Brain pericyte (primary cell): ENCODE results near the gene PCSK2.

ENCODE experiments used
- DNase-seq: peaks from one replicate; pipeline ENCODE4 v3.0.0-alpha.2; 2012; ENCODE audit warnings: low read depth, low spot score

Gene PCSK2

DNA sequence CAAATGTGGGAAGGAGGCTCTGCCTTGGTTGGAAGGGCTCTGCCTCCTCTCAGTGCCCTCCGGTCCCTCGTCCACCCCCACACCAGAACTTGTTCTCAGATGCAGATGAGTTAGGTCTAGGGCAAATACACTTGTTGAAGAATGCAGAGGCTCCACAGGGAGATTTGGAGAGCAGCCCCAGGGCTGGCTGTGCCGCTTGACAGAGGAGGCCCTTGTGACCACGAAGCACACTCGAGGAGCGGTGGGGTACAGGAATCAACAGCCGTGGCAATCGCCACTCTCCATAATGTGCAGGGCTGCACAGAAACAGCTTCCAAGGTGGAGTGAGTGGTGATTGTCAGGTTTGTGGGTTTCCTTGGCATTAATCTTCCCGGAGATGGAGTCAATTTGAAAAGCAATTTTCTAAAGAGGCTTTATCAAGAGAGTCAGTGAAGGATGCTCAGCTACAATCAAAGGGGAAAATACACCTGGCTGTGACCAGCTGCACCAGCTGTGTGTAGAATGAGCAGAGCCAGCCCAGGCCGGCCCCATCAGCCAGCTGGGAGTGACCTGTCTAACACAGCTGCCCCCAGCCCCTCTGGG lies 244.9 kb downstream of the PCSK2 start:
- no peak for DNase-seq

DNA sequence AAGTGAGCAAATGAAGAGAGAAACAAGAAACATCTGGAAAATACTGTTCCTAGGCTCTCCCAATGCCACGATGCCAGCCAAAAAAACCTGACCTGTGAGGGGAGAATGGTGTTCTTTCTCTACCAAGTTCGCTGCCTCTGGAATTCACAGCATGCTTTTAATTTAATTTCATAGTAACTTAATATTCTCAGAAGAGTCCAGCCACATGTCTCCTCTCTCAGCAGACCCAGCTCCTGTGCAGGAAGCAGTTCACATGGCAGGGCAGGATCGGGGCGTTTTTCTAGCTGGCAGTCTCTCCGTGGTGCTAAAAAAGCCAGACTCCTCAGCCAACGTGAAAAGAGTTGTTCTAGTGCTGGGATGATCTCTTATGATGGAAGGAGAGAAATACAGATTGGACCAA lies 246.8 kb downstream of the PCSK2 start:
- DNase-seq, result no peak

DNA sequence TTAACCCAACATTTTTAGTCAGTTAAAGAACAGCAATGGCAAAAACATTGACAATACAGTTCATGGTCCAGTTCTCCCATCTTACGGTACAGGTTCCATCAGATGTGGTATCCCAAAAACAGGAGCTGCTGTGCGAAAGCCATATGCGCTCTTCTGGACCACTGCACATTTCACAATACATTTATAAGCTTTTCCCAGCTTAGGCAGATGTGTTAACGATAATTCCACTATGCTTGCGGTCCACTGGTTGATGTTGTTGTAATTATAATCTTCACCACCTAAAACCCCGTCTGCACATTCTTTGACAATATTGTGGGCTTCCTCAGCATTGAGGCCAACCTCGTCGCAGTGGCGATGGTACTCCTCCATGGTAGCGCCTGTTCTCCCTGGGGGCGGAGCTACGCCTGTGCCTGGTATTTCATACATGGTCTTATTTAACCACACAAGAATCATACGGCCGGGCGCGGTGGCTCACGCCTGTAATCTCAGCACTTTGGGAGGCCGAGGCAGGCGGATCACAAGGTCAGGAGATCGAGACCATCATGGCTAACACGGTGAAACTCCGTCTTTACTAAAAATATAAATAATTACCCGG lies 252.3 kb downstream of the PCSK2 start:
- DNase-seq, result no peak

DNA sequence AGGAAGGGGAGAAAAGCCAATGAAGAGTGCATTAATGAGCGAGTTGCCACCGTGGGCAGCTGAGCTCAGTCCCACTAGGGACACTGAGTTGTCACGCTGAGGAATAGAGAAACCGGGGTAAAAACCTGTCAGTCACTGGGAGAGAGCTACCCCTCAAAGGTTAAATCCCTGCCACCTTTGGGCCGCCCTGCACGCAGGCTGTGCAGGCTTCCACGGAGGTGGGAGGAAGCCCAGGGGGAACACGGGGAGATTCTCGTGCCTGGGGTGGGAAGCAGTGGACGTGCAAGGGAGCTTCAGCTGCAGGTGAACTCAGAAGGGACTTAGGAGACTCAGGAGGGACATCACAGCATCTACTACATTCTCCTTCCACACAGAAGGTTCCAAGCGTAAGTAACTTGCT lies 253.9 kb downstream of the PCSK2 start:
- DNase-seq, result no peak

DNA sequence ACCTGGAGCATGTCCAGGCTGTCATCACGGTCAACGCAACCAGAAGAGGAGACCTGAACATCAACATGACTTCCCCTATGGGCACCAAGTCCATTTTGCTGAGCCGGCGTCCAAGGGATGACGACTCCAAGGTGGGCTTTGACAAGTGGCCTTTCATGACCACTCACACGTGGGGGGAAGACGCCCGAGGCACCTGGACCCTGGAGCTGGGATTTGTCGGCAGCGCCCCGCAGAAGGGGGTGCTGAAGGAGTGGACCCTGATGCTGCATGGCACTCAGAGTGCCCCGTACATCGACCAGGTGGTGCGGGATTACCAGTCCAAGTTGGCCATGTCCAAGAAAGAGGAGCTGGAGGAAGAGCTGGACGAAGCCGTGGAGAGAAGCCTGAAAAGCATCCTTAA lies 254.8 kb downstream of the PCSK2 start:
- no peak for DNase-seq

DNA sequence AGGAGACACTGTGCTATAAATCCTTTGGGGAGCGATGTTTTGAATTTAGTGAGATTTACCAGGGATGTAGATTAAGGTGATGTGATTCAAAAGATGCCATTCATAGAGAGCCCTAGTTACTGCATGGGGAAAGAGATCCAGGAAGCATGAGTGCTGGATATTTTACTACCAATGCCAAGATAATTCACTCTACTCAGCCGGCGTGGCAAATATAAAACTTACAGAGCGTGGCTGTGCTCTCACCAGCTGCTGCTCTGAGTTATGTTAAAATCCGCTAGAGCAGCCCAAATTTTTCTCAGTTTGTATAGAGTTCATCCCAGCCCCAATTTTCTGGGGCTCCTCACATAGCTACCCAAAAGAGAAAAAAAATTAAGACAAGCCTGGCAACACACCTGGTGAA lies 255.7 kb downstream of the PCSK2 start:
- no peak for DNase-seq

DNA sequence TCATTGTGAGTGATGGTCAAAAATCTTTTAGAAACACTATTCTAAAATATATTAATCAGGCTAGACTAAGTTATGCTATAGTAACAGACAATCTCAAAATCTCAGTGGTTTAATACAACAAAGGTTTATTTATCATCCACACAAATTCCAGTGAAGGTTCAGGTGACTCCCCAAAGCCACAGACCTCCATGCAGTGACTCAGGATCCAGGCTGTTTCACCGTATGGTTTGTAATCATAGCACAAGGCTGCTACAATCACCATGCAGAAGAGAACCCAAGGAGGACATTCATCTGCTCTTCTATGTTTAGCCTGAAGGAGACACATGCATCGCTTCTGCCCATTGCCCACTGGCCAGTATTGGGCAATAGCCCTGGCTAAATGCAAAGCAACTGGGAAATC lies 258.2 kb downstream of the PCSK2 start:
- no peak for DNase-seq

DNA sequence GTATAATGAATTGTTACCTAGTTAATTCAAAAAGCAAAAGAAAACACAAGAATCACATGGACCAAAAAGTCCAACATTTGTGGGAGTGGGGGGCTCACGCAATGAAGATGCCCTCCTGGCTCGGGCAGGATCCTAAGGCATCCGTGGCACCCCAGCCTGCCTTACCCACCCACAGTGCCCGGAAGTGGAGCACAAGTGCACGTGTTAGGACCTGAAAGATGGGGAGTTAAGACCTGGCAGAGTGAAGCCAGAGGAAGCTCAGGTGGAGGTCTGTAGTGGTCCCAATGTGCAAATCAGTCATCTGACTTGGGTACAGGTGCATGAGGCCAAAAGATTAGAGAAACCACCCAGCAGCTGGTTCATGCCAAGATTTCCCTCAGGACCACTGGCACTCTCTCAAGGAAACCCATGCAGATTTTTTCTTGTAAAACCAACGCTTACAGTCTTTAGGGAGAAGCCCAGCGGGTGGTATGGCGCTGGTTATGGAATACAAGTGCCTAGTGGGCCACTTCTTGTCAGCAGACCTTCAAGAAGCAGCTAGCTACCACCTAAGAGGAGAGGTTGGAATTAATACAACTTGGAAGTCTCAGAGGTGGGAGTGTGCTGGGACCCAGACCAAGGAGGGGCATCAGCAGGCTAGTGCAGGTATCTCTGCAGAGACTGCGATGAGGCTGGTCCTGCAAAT lies 262.2 kb downstream of the PCSK2 start:
- DNase-seq, result no peak

DNA sequence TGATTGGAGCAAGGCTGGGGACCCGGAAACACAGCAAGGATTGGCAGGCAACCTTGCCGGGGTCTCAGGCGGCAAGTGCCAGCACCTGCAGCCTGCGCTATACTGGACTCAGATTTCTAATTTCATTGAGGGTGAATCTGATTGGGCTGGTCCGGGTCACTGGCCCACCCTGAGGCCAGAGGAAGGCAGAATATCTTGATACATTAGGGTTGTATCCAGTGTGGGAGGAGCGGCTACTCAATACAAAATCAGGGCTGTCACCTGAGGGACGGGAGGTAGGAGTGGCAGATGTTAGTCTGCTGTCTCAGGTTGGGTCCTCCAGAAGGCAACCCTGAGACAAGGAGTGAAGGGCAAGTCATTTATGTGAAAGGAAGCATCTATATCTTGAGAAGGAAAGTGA lies 263.7 kb downstream of the PCSK2 start:
- DNase-seq, result no peak

DNA sequence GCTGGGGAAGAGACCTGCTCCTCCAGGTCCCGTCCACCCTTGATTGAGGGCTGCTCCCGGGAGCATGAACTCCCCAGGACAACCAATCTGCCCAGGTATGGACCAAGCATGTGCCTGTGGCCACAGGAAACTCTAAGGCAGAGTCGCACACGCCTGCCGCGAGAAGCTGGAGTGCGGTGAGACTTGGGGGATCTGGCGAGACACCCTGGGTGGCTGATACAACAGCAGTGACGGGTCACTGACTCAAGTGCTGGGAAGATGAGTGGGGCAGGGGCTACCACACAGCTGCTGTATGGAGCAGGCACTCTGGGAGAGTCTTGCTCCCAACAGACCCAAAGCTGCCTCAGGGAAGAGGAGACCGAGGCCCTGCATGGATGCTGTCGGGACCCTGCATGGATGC lies 264.2 kb downstream of the PCSK2 start:
- DNase-seq, result no peak

DNA sequence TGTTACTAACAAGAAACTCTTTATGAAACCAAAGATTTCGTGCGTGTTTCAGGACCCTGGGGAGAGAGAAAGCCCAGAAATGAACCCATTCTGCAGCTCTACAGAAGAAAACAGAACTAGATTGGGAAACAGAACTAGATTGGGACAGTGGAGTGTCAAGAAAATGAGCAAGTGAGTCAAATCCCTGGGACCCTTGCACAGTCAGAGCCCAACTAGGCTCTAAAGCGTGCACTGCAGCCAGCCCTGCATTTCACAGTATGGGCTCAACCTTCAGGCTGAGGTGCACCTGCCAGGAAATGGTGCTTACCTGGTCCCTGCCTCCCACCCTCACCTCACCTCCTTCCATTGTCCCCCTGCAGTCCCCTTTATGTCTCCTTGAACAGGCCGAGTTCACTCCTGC lies 264.6 kb downstream of the PCSK2 start:
- no peak for DNase-seq

DNA sequence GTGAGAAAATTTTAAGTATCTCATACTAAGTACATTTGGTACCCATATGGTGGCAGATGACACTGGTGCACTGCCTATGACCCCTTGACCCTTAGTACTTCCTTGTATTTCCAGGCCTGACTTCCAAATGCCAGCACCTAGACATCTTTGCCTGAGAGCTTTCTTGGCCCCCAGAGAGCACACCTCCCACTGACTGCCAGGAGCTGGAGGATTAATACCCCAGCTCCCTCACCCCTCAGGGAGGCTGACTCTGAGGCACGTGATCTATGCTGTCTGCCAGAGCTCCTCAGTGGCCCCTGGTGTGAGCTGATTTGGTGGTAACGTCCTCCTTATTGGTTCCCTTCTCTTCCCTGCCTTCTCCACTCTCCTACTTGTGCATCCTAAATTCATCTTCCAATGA lies 266.3 kb downstream of the PCSK2 start:
- DNase-seq, result no peak

DNA sequence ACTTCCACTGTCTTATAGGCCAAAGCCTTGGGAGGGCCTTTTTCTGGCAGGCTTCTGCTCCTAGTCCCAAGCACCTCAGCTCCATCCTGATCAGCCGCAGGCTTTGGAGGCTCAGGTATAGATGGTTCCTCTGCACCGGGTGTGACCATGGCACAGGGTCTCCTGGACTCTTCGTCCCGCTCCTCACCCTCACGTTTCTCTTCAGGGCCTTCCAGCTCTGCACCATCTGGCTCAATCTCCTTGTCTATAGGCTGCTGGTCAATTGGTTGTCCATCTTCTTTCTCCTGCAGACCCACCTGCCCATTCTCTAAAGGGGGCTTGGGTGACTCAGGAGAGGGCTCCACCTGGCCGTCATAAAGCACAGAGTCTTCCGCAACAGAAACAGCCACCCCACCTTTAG lies 267.4 kb downstream of the PCSK2 start:
- no peak for DNase-seq

DNA sequence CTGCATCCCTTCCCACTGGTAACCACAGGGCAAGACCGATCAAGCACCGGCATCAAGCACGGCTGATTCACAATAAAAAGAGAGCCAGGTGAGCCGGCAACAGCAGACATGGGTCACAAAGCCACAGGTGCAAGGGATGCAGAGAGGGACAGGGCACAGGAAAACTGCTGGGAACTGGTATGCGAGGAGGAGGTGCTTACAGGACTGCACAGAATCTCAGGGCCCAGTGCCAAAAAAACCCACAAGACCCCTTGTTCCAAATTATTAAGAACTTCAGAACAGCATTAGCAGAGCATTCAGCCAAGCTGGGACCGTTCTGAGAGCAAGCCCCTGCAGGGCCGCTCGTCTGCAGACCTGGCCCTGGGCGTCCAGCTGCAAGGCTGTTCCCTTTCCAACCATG lies 269.0 kb downstream of the PCSK2 start:
- no peak for DNase-seq

DNA sequence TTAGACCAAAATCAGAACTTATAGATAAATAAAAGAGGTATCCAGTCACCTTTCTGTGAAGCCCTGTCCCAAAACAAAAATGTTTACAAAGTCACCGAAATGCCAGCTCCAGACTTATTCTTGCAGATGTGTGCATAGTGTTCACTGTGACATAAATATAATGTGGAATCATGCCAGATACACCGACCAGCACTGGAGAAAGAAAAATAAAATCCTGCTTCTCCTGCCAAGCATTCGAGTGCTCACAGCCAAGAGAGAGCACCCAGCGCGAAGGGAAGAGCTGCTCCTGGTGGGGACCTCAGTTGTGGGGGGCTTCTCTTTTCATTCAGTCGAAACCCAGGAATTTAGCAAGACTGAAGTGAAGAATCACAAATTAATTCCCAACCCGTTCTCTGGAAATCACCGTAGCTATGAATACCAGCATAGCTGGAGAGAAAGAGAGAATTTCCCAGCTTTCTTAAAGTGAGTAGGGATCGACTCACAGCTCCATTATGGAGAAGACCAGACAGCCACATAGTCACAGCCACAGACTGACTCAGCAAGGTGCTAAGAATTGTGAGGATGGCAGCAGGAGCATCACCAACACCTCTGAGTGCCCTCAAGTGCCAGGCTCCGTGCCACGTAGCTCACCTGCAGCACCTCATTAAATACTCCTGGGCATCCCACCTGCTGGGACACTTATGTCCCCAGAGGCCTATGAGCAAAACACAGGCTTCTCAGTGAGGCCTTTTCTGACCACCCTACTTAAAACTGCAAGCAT lies 271.2 kb downstream of the PCSK2 start:
- DNase-seq, result no peak

DNA sequence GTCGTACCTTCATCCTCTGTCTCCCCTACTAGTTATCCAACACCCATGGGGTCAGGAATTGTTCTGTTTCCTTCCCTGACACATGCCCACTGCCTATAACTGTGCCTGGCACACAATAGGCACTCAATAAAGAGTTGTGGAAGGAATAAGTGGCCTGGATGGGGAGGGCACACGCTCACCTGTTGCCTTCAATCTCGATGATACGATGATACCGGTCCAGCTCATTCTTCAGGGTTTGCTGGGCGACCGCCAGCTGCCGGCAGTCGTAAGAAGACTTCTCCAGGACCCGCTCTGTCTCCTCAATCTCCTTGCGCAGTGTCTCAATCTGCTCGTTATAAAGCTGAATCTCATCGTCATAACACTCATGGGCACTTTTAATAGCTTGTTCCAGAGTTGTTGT lies 271.8 kb downstream of the PCSK2 start:
- no peak for DNase-seq

DNA sequence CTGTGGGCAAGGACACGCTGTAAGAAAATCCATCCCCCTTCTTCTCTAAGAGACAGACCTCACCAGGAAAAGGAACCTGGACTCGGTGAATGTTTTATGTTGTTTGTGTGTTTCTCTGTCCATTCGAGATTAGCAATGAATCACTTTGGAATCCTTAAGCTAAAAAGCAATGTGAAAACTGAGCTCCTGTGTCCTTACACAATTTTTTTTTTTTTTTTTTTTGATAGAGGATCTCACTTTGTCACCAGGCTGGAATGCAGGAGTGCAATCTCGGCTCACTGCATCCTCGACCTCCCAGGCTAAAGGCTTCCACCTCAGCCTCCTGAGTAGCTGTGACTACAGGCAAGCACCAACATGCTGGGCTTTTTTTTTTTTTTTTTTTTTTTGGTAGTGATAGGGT lies 272.2 kb downstream of the PCSK2 start:
- no peak for DNase-seq

DNA sequence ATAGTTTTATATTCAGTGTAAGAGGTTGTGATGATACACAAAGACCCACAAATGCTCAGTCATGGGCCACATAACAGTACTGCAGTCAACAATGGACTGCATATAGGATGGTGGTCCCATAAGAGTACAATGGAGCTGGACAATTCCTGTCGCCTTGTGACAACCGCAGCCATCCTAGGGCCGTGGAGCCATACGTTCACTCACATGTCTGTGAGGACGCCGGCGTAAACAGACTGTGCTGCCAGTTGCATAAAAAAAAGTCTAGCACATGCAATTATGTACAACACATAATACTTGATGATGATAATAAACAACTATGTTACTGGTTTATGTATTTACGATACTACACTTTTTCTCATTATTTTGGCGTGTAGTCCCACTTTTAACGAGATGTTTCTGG lies 273.4 kb downstream of the PCSK2 start:
- no peak for DNase-seq

DNA sequence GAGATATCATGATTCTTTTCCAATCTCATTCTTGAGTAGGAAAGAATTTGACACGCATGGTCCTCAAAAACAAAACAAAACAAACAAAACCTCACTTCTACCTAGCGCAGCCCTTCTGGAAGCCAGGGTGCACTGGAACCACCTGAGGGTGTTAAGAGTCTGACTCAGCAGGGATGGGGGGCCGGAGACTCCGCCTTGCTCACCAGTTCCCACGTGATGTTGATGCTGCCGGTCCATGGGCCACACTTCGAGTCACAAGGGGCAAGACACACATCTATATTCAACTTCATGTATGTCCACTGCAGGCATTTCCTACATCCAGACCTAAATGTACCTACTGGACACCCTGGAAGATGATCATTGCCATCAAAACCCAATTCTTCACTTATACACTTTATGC lies 274.0 kb downstream of the PCSK2 start:
- no peak for DNase-seq

DNA sequence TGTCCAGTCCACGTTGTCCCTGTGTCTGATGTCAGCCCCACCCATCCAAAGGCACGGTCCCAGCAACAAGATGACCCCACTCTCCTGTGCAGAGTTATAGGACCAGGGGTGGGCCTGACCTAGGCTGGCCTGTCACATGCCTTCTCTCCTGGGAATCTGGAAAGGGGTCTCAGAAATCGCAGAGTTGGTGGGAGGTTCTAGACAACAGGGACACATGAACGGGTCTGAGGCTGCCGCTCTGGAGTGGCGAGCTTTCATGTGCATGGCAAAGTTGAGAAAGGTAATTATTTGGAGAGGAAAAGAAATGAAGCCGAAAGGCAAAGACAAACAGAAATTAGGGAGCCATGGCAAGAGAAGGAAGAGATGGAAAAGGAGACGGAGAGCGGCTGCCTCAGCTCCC lies 274.9 kb downstream of the PCSK2 start:
- no peak for DNase-seq

DNA sequence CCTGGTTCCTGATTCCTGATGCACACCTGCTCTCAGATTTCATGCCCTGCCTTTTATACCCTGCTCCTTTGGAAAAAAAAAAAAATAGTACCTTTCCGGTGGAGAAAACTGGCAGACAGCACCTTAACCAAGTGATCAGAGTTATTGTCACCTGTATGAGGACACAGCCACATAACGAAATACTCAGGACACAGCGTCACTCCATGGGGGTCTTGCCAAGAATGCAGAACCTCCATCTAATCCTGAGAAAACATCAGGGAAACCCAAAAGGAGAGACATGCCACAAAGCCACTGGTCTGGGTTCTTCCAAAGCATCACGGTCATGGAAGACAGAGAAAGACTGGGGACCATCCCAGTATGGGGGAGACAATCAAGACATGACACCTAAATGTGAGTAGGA lies 275.3 kb downstream of the PCSK2 start:
- no peak for DNase-seq

DNA sequence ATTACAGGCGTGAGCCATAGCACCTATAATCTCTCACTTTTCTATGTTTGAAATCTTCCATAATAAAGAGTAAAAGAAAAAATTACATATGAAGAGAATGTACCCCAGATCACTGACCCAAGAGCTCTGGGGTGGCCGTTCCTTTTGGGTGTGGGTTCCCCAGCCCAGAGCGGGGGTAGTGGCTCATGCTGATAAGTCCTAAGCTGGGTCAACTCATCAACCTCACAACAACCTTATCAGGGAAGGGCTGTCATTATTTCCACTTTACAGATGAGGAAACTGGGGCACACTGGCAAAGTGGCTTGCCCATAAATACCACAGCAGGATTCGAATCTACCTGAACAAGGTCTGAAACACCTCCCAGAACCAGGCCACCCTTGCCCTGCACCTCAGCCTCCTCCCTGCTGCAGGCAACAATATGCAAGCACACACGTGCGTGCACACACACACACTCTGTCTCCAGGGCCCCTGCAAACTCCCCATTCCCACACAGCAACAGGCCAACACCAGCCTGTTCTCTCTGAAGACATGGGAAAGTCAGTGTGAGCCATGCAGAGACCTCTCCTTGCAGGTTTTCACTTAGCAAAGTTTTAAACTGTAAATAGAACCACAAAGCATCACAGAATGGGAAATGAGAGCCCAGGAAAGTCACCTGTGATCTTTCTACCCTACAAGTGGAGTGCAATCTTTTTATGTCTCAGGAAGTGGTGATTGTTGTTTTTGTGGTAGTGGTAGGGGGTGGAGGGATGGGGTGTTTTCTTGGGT lies 276.6 kb downstream of the PCSK2 start:
- DNase-seq, result no peak
